Kidney epithelial cell (primary cell): Measurements from ENCODE around the gene PDE2A. TPM values are rescaled to one million over a fixed set of nuclear protein-coding genes. Genes with fewer than 3 reads are reported as not detected.

Experiments
- DNase-seq: peaks from one replicate; pipeline ENCODE4 v3.0.0-alpha.2; 2010; ENCODE audit warnings: low read depth
- H3K27me3 ChIP-seq: 2 replicates; pipeline ENCODE4 v1.6.0; 2011; ENCODE audit warnings: low read length; ENCODE audit not compliant: control insufficient read depth, insufficient read depth
- H3K36me3 ChIP-seq: 2 replicates; pipeline ENCODE4 v1.5.1; 2011; ENCODE audit warnings: low read length; ENCODE audit not compliant: control insufficient read depth, insufficient read depth
- H3K4me3 ChIP-seq: 2 replicates; pipeline ENCODE4 v1.5.1; 2011; ENCODE audit warnings: low read depth, mild to moderate bottlenecking, control low read depth, low read length
- CTCF ChIP-seq: IDR thresholded peaks from 2 replicates; pipeline ENCODE4 v1.5.1; 2011; ENCODE audit warnings: mild to moderate bottlenecking, moderate library complexity, low read length, control low read depth, inconsistent platforms; ENCODE audit not compliant: insufficient read depth, poor library complexity, severe bottlenecking
- total RNA-seq: library from RNA; depleted of rRNA; stranded (reverse); fragments of >200 nt; gene quantifications from 2 replicates; pipeline ENCODE4 v1.2.3, GENCODE V29; 2015

PDE2A gene
- total RNA-seq, 1 donor from 2014 or later: 4.3 TPM

DNA sequence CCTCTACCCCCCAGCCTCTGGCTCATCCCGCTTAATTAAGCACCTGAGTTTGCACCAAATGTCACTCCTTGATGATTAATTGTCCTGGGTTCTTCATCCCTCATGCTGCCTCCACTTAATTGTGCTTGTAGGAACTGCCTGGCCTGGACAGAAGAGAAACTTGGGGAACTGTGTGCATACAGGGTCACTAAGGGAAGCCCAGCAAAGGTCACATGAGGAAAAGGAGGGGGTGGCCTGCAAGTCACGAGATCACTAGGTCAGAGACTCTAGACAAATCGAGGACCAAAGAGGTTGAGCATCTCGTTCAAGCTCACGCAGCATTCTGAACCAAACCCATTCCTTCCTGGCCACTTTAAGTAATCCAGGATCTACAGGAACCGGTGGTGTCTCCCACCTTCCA lies 75.8 kb downstream of the PDE2A start:
- TF ChIP-seq CTCF: no peak
- no peak for DNase-seq
- H3K4me3 ChIP-seq: no peak overlapping the region
- no peaks in the 10 kb centered on the region for H3K36me3 ChIP-seq
- peaks cover 38% of the 10 kb centered on the region for H3K27me3 ChIP-seq

GRCh38 chr11:72597721-72598120 lies 76.5 kb downstream of the PDE2A start:
- no peak overlapping the region for H3K4me3 ChIP-seq
- no peak for TF ChIP-seq CTCF

DNA sequence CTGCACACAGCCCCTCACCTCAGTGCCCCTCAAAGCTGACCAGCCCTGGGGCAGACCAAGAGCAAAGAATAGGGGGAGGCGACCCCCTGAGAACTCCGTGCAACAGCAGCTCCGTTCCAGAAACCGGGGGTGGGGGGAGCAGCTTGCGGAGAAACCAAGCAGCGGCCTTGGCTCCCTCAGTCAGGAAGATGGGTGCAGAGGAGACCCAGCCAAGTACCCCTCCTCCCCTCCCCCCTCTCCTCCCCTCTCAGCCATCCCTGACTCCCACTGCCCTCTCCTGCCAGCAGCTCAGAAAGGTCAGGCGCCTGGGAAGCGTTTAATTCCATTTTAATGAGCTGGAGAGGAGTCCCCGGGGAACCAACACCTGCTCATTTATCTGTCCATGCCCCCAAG lies 78.9 kb downstream of the PDE2A start:
- no peak for TF ChIP-seq CTCF
- no peak for DNase-seq
- no peak overlapping the region for H3K4me3 ChIP-seq
- no peaks in the 10 kb centered on the region for H3K36me3 ChIP-seq
- H3K27me3 ChIP-seq: peaks cover 60% of the 10 kb centered on the region

More at GRCh38 chr11:72597721-72598120, 76.5 kb downstream of the PDE2A start:
- DNase-seq: no peak
- Histone ChIP-seq H3K27me3 (peaks cover 44% of the 10 kb centered on the region), H3K36me3 (no peaks in the 10 kb centered on the region)

GRCh38 chr11:72594493-72595291 lies 79.5 kb downstream of the PDE2A start:
- DNase-seq: no peak
- Histone ChIP-seq H3K36me3 (no peaks in the 10 kb centered on the region), H3K27me3 (peaks cover 65% of the 10 kb centered on the region), H3K4me3 (no peak overlapping the region)
- no peak for TF ChIP-seq CTCF

DNA sequence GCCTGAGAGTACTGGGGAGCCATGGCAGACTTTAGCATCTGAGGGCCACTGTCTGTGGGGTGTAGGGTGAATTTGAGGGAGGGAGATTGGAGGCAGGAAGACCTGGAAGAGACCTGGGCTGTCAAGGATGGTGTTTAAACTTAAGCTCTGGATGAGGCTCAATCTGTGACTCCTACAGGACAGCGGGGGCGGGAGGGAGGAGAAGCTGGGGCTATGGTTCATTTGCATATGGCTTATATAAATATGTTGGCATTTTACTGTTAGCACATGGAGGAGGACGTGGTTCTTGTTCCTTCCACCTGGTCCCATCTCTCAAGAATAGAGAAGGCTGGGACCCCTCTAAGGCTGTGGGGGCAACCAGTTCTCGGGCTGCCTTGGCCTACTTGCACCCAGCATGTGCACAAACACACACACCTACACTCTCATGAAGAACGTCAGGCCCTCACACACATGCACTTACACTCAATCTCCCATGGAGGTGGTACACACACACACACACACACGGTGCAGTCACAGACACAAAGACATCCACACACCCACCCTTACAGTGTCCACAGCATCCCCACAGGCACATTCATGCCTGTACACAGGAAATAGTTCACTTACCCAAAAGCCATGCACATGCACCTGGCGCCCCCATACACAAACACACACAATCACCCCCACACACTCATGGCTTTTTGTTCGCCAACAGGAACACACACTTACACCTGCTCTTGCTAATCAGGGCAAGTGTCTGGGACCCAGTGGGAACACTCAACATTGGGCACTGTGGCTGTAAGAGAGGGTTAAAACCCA lies 81.3 kb downstream of the PDE2A start:
- Histone ChIP-seq H3K36me3 (no peaks in the 10 kb centered on the region), H3K4me3 (no peak overlapping the region), H3K27me3 (peaks cover 77% of the 10 kb centered on the region)
- no peak for TF ChIP-seq CTCF
- no peak for DNase-seq
